NCI-H345 treated with DMSO at 0.1 percent for 48 hours (cell line): ENCODE measurements around the gene EOLA1.
"Not testable (repeated sequence)": the region's sequence is repeated elsewhere in the genome, so short reads cannot be mapped to it uniquely, and the experiment has no call there.

ENCODE experiments used
- DNase-seq: peaks from one replicate; lab custom pipeline; 2025; ENCODE audit not compliant: unreplicated experiment; lab: John Stamatoyannopoulos, UW

EOLA1 gene

DNA sequence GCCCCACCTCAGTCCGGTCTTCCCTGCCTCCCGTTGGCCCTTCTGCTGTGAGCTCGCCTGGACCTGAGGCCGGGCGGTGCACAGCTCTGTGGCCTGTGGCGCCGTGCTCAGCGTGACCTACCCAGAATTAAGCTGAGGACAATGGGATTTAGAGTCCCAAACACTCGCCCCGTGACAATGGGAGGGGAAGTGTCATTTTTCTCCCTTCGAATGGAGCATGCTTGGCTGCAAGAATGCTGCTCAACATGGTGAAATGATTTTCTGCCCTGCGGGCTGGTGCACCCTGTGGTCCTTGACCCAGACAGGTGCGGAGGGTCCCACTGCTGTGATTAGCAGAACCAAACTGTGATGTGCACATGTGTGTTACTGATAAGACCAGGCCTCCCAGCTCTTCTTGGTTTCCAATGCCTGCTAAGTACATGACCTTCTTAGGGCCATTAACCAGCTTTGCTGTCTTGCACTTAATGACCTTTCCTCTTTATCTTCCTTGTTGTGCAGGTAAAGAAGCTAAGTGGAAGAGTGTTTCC lies 772 bp downstream of the EOLA1 start:
- no peak for DNase-seq

DNA sequence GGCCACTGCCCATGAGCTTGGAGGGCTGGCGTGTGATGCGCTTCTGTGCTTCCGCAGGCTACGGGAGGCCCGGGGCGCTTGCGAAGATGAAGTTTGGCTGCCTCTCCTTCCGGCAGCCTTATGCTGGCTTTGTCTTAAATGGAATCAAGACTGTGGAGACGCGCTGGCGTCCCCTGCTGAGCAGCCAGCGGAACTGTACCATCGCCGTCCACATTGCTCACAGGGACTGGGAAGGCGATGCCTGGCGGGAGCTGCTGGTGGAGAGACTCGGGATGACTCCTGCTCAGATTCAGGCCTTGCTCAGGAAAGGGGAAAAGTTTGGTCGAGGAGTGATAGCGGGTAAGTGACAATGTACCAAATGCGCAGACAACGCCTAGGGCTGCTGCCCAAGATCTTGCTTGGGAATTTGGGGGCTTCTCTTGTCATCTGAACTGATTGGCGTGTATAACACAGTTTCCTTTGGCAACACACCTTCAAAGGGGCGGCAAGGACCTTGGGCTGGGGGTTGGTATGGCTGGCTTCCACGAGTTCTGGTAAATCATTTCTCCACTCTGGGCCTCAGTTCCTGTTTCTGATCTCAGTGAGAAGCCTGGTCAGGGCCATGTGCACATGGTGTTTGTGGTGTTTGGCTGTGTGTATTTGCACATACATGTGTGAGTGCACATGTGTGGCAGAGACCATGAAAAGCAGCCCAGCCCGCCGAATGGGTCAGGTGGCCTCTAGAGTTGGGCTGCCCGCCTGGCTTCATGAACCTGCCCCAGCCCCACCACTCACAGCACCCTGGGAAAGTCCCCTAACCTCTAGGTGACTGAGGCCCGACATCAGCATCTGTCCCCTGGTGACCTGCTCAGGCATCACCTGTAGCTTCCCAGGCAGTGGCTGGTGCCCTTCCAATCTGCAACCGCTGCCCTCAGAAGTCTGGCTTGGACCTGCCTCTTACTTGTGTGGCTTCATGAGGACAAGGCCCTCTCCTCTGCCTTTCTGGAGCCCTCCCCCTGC lies 5.0 kb downstream of the EOLA1 start:
- DNase-seq, result not testable (repeated sequence)

GRCh38 chrX:149546962-149547361 lies 6.2 kb downstream of the EOLA1 start:
- DNase-seq, result not testable (repeated sequence)

- not testable (repeated sequence) for DNase-seq
These were observed 7.0 kb downstream of the EOLA1 start for GRCh38 chrX:149547782-149548181.

DNA sequence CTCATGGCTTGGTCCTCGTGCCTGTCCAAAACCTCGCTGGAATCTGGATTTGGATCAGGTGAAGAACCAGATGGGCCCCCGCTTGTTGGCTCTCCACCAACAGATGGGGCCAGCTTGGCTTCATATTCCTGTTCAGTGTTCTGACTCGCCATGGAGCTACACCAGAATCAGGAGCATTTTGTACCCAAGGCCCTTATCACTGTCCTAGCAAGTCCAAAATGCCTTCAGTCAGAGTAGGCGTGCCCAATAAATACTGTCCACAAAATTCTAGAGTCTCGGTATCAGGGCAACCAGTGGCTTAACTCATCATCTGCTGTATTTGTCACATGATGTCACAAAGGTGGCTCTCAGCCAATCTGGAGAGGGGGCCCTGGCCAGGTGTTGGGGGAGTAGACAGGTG lies 8.9 kb downstream of the EOLA1 start, which contains the start of gene HSFX3:
TSS of gene HSFX3 (minus strand) at position 224 of the 400 bp plus-strand sequence. CDS start at position 152, 72 bp downstream.
- not testable (repeated sequence) for DNase-seq

DNA sequence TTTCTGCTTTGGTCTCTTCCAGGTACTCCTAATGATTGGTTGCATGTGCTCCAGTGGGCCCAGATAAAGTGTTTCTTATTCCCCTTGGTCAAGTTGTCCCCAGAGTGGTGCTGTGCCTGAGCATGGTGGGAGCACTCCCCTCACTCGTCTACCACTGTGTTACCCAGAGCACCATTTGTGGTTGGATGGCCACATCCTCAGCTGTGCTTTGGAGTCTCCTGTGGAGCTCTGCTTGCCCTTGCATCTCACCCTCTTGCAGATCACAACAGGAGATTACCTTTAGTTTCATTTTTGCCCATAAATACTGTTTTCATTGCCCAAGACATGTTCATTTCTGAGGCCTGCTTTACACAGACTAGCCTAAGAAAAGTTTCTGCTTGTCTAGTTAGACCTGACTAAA lies 9.6 kb downstream of the EOLA1 start:
- DNase-seq, result not testable (repeated sequence)

DNA sequence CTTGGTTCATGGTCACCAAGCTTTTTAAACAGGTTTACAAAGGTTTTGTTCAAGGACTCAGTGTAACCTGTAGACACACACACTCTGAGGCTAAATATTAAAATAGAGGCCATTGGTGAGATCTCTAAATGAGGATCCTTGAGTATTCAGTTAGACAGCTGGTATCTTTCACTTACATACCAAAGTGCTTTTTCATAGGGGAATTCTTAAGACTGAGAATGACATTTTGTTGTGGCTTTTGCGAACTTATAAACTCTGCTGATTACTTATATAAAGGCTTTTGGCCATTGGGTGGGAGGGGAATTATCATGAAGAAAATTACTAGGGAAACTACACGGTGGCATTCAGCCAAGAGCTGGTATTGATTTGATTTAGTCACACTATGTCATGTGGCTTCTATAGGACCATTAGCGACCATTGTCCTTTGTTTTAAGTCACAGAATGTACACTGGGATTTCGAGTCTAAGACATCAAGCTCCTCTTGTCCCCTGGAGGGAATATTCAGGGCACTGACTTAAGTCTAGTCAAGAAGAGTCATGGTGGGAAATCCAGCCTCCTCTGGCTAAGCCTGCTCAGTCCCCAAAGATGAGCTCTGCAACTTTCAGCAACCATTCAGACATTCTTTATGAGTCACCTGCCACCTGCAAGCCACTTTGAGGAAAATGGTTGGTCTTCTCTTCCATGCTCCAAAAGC lies 10.6 kb downstream of the EOLA1 start:
- DNase-seq, result not testable (repeated sequence)

- DNase-seq, result not testable (repeated sequence)
These were observed 11.1 kb downstream of the EOLA1 start for GRCh38 chrX:149551939-149552248.

- DNase-seq, result not testable (repeated sequence)
These were observed 14.4 kb downstream of the EOLA1 start for GRCh38 chrX:149555251-149555650.

DNA sequence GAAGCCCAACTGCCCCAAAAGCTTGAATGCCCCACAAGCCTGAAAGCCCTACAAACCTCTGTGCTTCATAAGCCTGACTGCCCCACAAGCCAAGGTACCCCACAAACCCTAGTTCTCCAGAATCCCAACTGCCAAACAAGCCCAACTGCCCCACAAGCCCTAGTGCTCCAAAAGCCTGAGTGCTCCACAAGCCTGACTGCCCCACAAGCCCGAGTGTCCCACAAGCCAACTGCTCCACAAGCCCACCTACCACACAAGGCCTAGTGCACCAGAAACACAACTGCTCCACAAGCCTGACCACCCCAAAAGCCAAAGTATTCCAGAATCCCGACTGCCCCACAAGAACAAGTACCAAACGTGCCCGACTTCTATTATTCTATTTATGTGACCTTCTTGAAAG lies 22.5 kb downstream of the EOLA1 start:
- DNase-seq, result no peak

DNA sequence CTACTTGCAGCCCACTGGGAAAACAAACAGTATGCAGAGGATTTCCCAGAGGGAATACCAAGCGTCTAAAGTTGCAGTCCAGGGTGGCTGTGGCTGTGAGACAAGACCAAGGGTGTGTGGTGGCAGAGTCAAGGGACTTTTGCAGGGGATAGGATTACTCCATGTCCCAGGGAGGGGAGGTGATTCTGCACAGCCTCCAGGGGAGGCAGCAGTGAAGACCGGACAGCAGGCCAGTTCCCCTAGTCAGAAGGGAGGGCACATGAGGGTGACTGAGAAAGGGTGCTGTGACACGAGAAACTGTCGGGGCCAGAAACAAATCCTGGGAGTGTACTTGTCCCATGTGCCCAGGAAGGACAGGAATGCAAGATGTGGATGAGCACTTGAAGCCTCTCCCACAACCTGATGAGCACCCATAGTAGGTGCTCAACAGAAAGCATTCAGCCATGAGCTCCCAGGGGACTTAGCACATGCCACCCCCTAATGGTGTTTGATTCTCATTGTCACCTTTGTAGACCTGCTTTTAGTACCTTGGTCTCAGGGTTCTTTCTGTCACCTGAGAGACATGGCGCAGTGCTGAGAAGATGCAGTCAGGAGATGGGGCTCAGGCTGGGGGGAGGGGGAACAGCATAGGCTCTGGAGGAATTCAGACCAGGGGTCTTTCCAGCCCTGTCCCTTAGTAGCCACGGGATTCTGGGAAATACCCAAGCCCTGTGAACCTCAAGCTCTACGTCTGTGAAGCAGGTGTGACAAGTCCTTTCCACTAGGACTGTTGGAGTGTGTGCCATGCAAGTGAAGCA lies 27.0 kb downstream of the EOLA1 start:
- DNase-seq, result no peak

GRCh38 chrX:149568701-149569296 lies 28.0 kb downstream of the EOLA1 start:
- DNase-seq, result no peak

DNA sequence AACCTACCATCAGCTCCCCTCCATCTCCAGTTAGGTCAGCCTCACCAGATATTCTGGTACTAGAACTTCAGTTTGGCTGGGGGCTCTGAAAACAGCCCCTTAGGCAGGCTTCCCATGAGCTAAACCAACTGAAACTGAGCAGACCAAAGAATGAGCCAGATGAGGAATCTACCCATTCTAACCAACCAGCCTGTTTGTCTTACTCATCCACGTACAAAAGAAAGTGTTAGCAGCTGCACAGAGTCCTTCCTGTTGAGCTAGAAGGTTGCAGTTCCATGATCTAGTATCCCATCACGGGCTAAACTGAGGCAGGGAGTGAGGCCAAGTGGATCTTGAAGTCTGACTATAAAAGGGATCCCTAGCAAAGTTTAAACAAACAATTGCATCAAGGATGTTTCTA lies 29.0 kb downstream of the EOLA1 start:
- no peak for DNase-seq

DNA sequence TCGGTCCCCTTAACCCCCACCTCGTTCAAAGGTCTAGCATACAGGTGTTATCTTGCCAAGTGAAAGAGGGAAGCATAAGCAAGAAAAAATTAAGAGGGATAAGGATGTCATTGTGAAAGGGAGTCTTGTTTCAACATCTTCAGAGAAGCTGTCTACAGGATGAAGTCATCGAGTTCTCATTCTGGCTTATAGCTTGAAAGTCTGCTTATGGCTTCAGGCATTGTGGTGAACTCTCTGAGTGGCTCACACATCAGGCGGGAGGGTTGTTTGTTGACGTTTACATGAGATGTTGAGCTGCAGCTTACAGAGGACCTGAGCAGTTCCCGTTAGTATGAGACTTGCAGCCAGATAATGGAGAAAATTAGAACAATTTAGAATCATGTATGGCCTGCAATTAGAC lies 29.9 kb downstream of the EOLA1 start:
- DNase-seq, result no peak

- DNase-seq, result no peak
These were observed 31.0 kb downstream of the EOLA1 start for GRCh38 chrX:149571770-149572169.

- no peak for DNase-seq
These were observed 31.9 kb downstream of the EOLA1 start for GRCh38 chrX:149572743-149573142.

GRCh38 chrX:149573456-149573855 lies 32.6 kb downstream of the EOLA1 start:
- not testable (repeated sequence) for DNase-seq

- DNase-seq, result not testable (repeated sequence)
These were observed 44.8 kb downstream of the EOLA1 start for GRCh38 chrX:149585631-149586030.

DNA sequence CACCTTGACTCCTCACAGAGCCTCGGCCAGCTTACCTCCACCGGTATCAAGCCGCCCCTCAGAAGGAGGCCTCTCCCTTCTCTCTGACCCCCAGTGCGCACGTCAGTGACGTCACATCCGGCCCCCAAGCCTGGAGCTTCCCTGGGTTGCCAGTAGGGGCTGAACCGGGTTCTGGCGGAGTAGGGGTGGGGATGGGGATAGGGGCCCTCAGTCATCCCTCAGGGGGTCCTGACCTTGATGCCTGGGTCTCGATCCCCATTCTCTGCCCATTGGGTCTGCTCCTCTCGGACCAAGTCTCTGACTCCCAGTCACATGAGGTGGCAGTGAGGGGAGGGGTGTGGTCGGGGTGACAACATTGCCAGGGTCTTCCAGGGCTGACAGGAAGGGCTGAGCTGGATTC lies 46.5 kb downstream of the EOLA1 start, which contains the start of gene MAGEA9B:
TSS of gene MAGEA9B (minus strand) at position 101 of the 400 bp plus-strand sequence. CDS start 4,280 bp downstream, outside the sequence.
- not testable (repeated sequence) for DNase-seq

GRCh38 chrX:149590993-149591392 lies 50.2 kb downstream of the EOLA1 start:
- not testable (repeated sequence) for DNase-seq
